Measurements from ENCODE around the gene STK35.

The STK35 gene

GRCh38 chr20:2104236-2104635, 2.6 kb downstream of the STK35 start:
- FAIRE-seq: no peak
- TF ChIP-seq CTCF (IDR thresholded peaks at IDR 0.05; ENCODE audit: insufficient read depth, missing control alignments): no peak
- DNase-seq (ENCODE audit: insufficient read length, low spot score): no peak

GRCh38 chr20:2108498-2108897, 6.9 kb downstream of the STK35 start:
- no peak for TF ChIP-seq CTCF (IDR thresholded peaks at IDR 0.05; ENCODE audit: insufficient read depth, missing control alignments)
- DNase-seq (ENCODE audit: insufficient read length, low spot score) (no peak), FAIRE-seq (no peak)

GRCh38 chr20:2108987-2109386, 7.4 kb downstream of the STK35 start:
- DNase-seq (ENCODE audit: insufficient read length, low spot score): no peak
- TF ChIP-seq CTCF (IDR thresholded peaks at IDR 0.05; ENCODE audit: insufficient read depth, missing control alignments): no peak
- FAIRE-seq: no peak

GRCh38 chr20:2109425-2110210, 8.0 kb downstream of the STK35 start:
- DNase-seq (ENCODE audit: insufficient read length, low spot score) (no peak), FAIRE-seq (no peak)
- TF ChIP-seq CTCF (IDR thresholded peaks at IDR 0.05; ENCODE audit: insufficient read depth, missing control alignments): no peak

GRCh38 chr20:2112910-2113309, 11.3 kb downstream of the STK35 start:
- no peak for DNase-seq (ENCODE audit: insufficient read length, low spot score)
- no peak for TF ChIP-seq CTCF (IDR thresholded peaks at IDR 0.05; ENCODE audit: insufficient read depth, missing control alignments)
- FAIRE-seq: no peak

GRCh38 chr20:2114127-2114959, 12.7 kb downstream of the STK35 start:
- FAIRE-seq: no peak
- TF ChIP-seq CTCF (IDR thresholded peaks at IDR 0.05; ENCODE audit: insufficient read depth, missing control alignments): no peak
- DNase-seq (ENCODE audit: insufficient read length, low spot score): no peak

All from D721Med (cell line).